Stimulated activated CD4-positive, alpha-beta T cell treated with anti-CD3 and anti-CD28 coated beads, Interleukin-12 subunit alpha, Interleukin-12 subunit beta, amount 100 ng/mL, for 4 hours (primary cell): ENCODE measurements around the gene RAC2.
A peak's percentile ranks its signal among the peaks of the same experiment; 100 is the strongest.

ENCODE experiments used
- DNase-seq: peaks from one replicate; pipeline ENCODE4 v3.0.0-alpha.2; 2020

Gene RAC2

GRCh38 chr22:37244114-37244921 lies at the start of gene RAC2:
TSS of gene RAC2 (minus strand) at chr22:37244269. CDS start at chr22:37244148, 121 bp downstream.
- peak; percentile 91 for DNase-seq

- no peak for DNase-seq
These were observed 49.1 kb upstream of the RAC2 start for GRCh38 chr22:37293172-37293571.

GRCh38 chr22:37292641-37293040 lies 48.6 kb upstream of the RAC2 start:
- DNase-seq: no peak

GRCh38 chr22:37291559-37292298 lies 47.7 kb upstream of the RAC2 start:
- no peak for DNase-seq

GRCh38 chr22:37290737-37291136 lies 46.7 kb upstream of the RAC2 start:
- DNase-seq: no peak

- no peak for DNase-seq
These were observed 45.2 kb upstream of the RAC2 start for GRCh38 chr22:37289156-37289735.

GRCh38 chr22:37288521-37288920 lies 44.5 kb upstream of the RAC2 start:
- no peak for DNase-seq

GRCh38 chr22:37287550-37287951 lies 43.5 kb upstream of the RAC2 start:
- DNase-seq: no peak

GRCh38 chr22:37285937-37286336 lies 41.9 kb upstream of the RAC2 start:
- DNase-seq: no peak

GRCh38 chr22:37284805-37285355 lies 40.8 kb upstream of the RAC2 start:
- DNase-seq: no peak

GRCh38 chr22:37284126-37284804 lies 40.2 kb upstream of the RAC2 start:
- DNase-seq: no peak

GRCh38 chr22:37283393-37283937 lies 39.4 kb upstream of the RAC2 start:
- no peak for DNase-seq

- DNase-seq: peak; percentile 66
These were observed 38.3 kb upstream of the RAC2 start, which contains the start of gene CYTH4 for GRCh38 chr22:37282385-37282677. TSS of gene CYTH4 (plus strand) at chr22:37282508. CDS start at chr22:37282570, 62 bp downstream.

GRCh38 chr22:37281646-37282384 lies 37.7 kb upstream of the RAC2 start:
- DNase-seq: no peak

GRCh38 chr22:37281195-37281594 lies 37.1 kb upstream of the RAC2 start:
- no peak for DNase-seq

GRCh38 chr22:37280718-37281117 lies 36.6 kb upstream of the RAC2 start:
- no peak for DNase-seq

GRCh38 chr22:37279331-37280181 lies 35.5 kb upstream of the RAC2 start:
- DNase-seq: no peak

- no peak for DNase-seq
These were observed 34.2 kb upstream of the RAC2 start for GRCh38 chr22:37278261-37278660.

GRCh38 chr22:37277384-37277783 lies 33.3 kb upstream of the RAC2 start:
- DNase-seq: no peak

GRCh38 chr22:37276776-37277175 lies 32.7 kb upstream of the RAC2 start:
- DNase-seq: no peak

- DNase-seq: no peak
These were observed 31.6 kb upstream of the RAC2 start for GRCh38 chr22:37275622-37276021.
